H9 (cell line): ENCODE data around the gene ZNF680. TPM values are rescaled to one million over a fixed set of nuclear protein-coding genes. Genes with fewer than 3 reads are reported as not detected.

Source experiments
- DNase-seq: peaks from one replicate; pipeline ENCODE4 v3.0.0-alpha.2; 2017
- H2AFZ ChIP-seq: one replicate; pipeline ENCODE4 v1.6.1; 2013; ENCODE audit warnings: mild to moderate bottlenecking, low read length, control low read depth, moderate library complexity
- H2AK5ac ChIP-seq: 2 replicates; pipeline ENCODE4 v1.6.1; 2013; ENCODE audit warnings: low read length, control low read depth, mixed read lengths; ENCODE audit not compliant: insufficient read length
- H2BK120ac ChIP-seq: one replicate; pipeline ENCODE4 v1.6.1; 2013; ENCODE audit warnings: low read depth, mild to moderate bottlenecking, low read length, control low read depth, inconsistent platforms; ENCODE audit not compliant: poor library complexity, severe bottlenecking
- H2BK12ac ChIP-seq: 2 replicates; pipeline ENCODE4 v1.6.1; 2013; ENCODE audit warnings: low read length, control low read depth, mixed read lengths, low read depth; ENCODE audit not compliant: insufficient read length
- H2BK15ac ChIP-seq: 2 replicates; pipeline ENCODE4 v1.6.1; 2013; ENCODE audit warnings: low read depth, low read length, control low read depth
- H2BK20ac ChIP-seq: one replicate; pipeline ENCODE4 v1.6.1; 2013; ENCODE audit warnings: low read depth, mild to moderate bottlenecking, low read length, control low read depth, inconsistent platforms; ENCODE audit not compliant: poor library complexity, severe bottlenecking
- H2BK5ac ChIP-seq: 2 replicates; pipeline ENCODE4 v1.6.1; 2013; ENCODE audit warnings: low read length, control low read depth, mixed read lengths; ENCODE audit not compliant: insufficient read length
- H3K14ac ChIP-seq: 2 replicates; pipeline ENCODE4 v1.6.1; 2013; ENCODE audit warnings: low read length, control low read depth; ENCODE audit not compliant: insufficient read depth
- H3K18ac ChIP-seq: 2 replicates; pipeline ENCODE4 v1.6.1; 2013; ENCODE audit warnings: low read depth, mild to moderate bottlenecking, mixed read lengths, low read length, control low read depth; ENCODE audit not compliant: insufficient read length
- H3K23ac ChIP-seq: 2 replicates; pipeline ENCODE4 v1.6.1; 2013; ENCODE audit warnings: low read length, control low read depth, mixed read lengths, low read depth; ENCODE audit not compliant: insufficient read length
- H3K23me2 ChIP-seq: 2 replicates; pipeline ENCODE4 v1.6.1; 2013; ENCODE audit warnings: low read depth, mild to moderate bottlenecking, mixed read lengths, low read length, control low read depth; ENCODE audit not compliant: insufficient read length, poor library complexity, severe bottlenecking
- H3K27ac ChIP-seq: 2 replicates; pipeline ENCODE4 v1.5.1; 2013; ENCODE audit warnings: low read length, control low read depth, mixed read lengths, low read depth; ENCODE audit not compliant: insufficient read length
- H3K27me3 ChIP-seq: 2 replicates; pipeline ENCODE4 v1.6.1; 2013; ENCODE audit warnings: low read length, control low read depth, inconsistent platforms; ENCODE audit not compliant: insufficient read depth
- H3K4ac ChIP-seq: 2 replicates; pipeline ENCODE4 v1.6.1; 2013; ENCODE audit warnings: low read depth, mild to moderate bottlenecking, control low read depth, inconsistent platforms, low read length, moderate library complexity
- H3K4me1 ChIP-seq: 2 replicates; pipeline ENCODE4 v1.6.1; 2013; ENCODE audit warnings: low read length, control low read depth, inconsistent platforms; ENCODE audit not compliant: insufficient read depth
- H3K4me2 ChIP-seq: 2 replicates; pipeline ENCODE4 v1.6.1; 2013; ENCODE audit warnings: low read length, control low read depth, mixed read lengths; ENCODE audit not compliant: insufficient read length, insufficient read depth
- H3K56ac ChIP-seq: 2 replicates; pipeline ENCODE4 v1.6.1; 2013; ENCODE audit warnings: low read depth, mild to moderate bottlenecking, mixed read lengths, low read length, control low read depth; ENCODE audit not compliant: insufficient read length
- H3K79me1 ChIP-seq: 2 replicates; pipeline ENCODE4 v1.6.1; 2013; ENCODE audit warnings: low read depth, mild to moderate bottlenecking, moderate library complexity, low read length, control low read depth, inconsistent platforms; ENCODE audit not compliant: insufficient read depth, poor library complexity, severe bottlenecking
- H3K79me2 ChIP-seq: 2 replicates; pipeline ENCODE4 v1.6.1; 2013; ENCODE audit warnings: low read length, control low read depth, inconsistent platforms; ENCODE audit not compliant: insufficient read depth
- H3K9ac ChIP-seq: 2 replicates; pipeline ENCODE4 v1.6.1; 2013; ENCODE audit warnings: low read length, control low read depth, mixed read lengths; ENCODE audit not compliant: insufficient read length; ENCODE audit errors: extremely low read depth
- H3K9me3 ChIP-seq: one replicate; pipeline ENCODE4 v1.6.1; 2013; ENCODE audit warnings: low read depth, low read length, inconsistent platforms; ENCODE audit not compliant: control insufficient read depth
- H3T11ph ChIP-seq: one replicate; pipeline ENCODE4 v1.6.1; 2013; ENCODE audit warnings: mild to moderate bottlenecking, low read length, control low read depth, inconsistent platforms
- H4K20me1 ChIP-seq: one replicate; pipeline ENCODE4 v1.6.1; 2013; ENCODE audit not compliant: control insufficient read depth, insufficient read length, insufficient read depth
- H4K5ac ChIP-seq: 2 replicates; pipeline ENCODE4 v1.6.1; 2013; ENCODE audit warnings: low read depth, mild to moderate bottlenecking, mixed read lengths, low read length, control low read depth; ENCODE audit not compliant: insufficient read length
- H4K8ac ChIP-seq: replicated peaks from 2 replicates; pipeline ENCODE4 v1.6.1; 2013; ENCODE audit warnings: low read length, control low read depth, mixed read lengths, low read depth; ENCODE audit not compliant: insufficient read length
- H4K91ac ChIP-seq: 2 replicates; pipeline ENCODE4 v1.6.1; 2013; ENCODE audit warnings: low read depth, mild to moderate bottlenecking, moderate library complexity, mixed read lengths, low read length, control low read depth; ENCODE audit not compliant: insufficient read length
- H3K27ac Mint-ChIP-seq, 3 experiments: 2 replicates in 2 of 3; 3 replicates in 1 of 3; pipeline ENCODE4 v1.8.0; 2020 to 2021; ENCODE audit warnings: mixed read lengths in 3 of 3, mild to moderate bottlenecking in 1 of 3, moderate library complexity in 1 of 3
- H3K27me3 Mint-ChIP-seq: 2 replicates; pipeline ENCODE4 v1.8.0; 2021; ENCODE audit warnings: low read depth, mild to moderate bottlenecking, moderate library complexity, mixed read lengths
- H3K36me3 Mint-ChIP-seq, 3 experiments: 2 replicates in 2 of 3; 3 replicates in 1 of 3; pipeline ENCODE4 v1.8.0; 2020 to 2021; ENCODE audit warnings: low read depth in 3 of 3, mixed read lengths in 3 of 3; ENCODE audit not compliant: insufficient read depth in 1 of 3
- H3K4me1 Mint-ChIP-seq, 2 experiments: 2 replicates each; pipeline ENCODE4 v1.8.0; 2020; ENCODE audit warnings: mixed read lengths in 2 of 2
- H3K4me3 Mint-ChIP-seq, 2 experiments: 2 replicates in 1 of 2; 3 replicates in 1 of 2; pipeline ENCODE4 v1.8.0; 2020 to 2021; ENCODE audit warnings: mild to moderate bottlenecking in 2 of 2, mixed read lengths in 2 of 2, moderate library complexity in 1 of 2
- H3K9me3 Mint-ChIP-seq, 2 experiments: 2 replicates in 1 of 2; 3 replicates in 1 of 2; pipeline ENCODE4 v1.8.0; 2020; ENCODE audit warnings: mild to moderate bottlenecking in 2 of 2, mixed read lengths in 2 of 2, moderate library complexity in 1 of 2
- total RNA-seq: library from RNA; stranded (reverse); gene quantifications from 2 replicates; pipeline ENCODE4 v1.2.1, GENCODE V29; 2021
- TF ChIP-seq, protein P1 (sequence below): fragments of 200-600 bp; sonication (generic); conservative IDR thresholded peaks from 3 replicates; pipeline ENCODE4 v1.8.0; 2021; ENCODE audit warnings: antibody characterized with exemption, mild to moderate bottlenecking

Gene ZNF680
- total RNA-seq, 1 experiment from 2014 or later = 21.3 TPM

DNA sequence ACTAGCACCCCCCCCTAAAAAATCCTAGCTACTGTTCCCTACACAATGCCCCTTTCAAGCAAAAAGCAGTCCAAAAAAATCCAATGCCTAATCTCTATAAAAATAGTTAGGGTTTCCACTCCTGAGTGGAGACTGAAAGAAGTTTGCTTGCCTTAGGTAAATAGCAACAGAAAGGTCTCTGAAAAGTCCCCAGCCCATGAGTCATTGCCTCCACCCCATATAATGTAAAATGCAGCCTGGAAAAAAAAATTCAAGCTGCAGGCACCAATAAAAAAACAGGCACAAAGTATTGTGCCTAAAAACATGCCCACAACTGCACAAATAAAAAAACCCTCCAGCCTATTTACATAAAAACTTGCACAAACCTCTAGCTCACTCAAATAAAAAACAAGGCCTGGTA, 47.5 kb downstream of the ZNF680 start:
- H3K23me2 ChIP-seq = no peaks in the 10 kb centered on the region
- H3K4me2 ChIP-seq = no peak overlapping the region
- H4K8ac ChIP-seq = no peak overlapping the region
- H2BK20ac ChIP-seq = no peak overlapping the region
- no peaks in the 10 kb centered on the region for H3K27me3 ChIP-seq
- no peak overlapping the region for H3K4me3 Mint-ChIP-seq
- DNase-seq = no peak
- H3K14ac ChIP-seq = no peak overlapping the region
- H3K9me3 ChIP-seq = peaks cover 25% of the 10 kb centered on the region
- no peak overlapping the region for H3K27ac Mint-ChIP-seq
- H4K5ac ChIP-seq = no peak overlapping the region
- H3K4me1 Mint-ChIP-seq = no peaks in the 10 kb centered on the region
- H3K79me1 ChIP-seq = no peaks in the 10 kb centered on the region
- no peak overlapping the region for H3K56ac ChIP-seq
- H3K27me3 Mint-ChIP-seq = no peaks in the 10 kb centered on the region; the same call in none of the 2 replicates
- no peaks in the 10 kb centered on the region for H3K4me1 ChIP-seq
- TF ChIP-seq, protein P1, sequence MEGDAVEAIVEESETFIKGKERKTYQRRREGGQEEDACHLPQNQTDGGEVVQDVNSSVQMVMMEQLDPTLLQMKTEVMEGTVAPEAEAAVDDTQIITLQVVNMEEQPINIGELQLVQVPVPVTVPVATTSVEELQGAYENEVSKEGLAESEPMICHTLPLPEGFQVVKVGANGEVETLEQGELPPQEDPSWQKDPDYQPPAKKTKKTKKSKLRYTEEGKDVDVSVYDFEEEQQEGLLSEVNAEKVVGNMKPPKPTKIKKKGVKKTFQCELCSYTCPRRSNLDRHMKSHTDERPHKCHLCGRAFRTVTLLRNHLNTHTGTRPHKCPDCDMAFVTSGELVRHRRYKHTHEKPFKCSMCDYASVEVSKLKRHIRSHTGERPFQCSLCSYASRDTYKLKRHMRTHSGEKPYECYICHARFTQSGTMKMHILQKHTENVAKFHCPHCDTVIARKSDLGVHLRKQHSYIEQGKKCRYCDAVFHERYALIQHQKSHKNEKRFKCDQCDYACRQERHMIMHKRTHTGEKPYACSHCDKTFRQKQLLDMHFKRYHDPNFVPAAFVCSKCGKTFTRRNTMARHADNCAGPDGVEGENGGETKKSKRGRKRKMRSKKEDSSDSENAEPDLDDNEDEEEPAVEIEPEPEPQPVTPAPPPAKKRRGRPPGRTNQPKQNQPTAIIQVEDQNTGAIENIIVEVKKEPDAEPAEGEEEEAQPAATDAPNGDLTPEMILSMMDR = no peak
- no peak overlapping the region for H2AFZ ChIP-seq
- H2BK120ac ChIP-seq = no peak overlapping the region
- no peak overlapping the region for H2BK12ac ChIP-seq
- no peaks in the 10 kb centered on the region for H4K20me1 ChIP-seq
- H3K23ac ChIP-seq = no peak overlapping the region
- H3K9me3 Mint-ChIP-seq = peaks cover 79 to 87% of the 10 kb centered on the region in 2 experiments
- H2BK5ac ChIP-seq = no peak overlapping the region
- H2BK15ac ChIP-seq = no peak overlapping the region
- H3T11ph ChIP-seq = no peak overlapping the region
- H2AK5ac ChIP-seq = no peak overlapping the region
- H3K36me3 Mint-ChIP-seq = peaks cover 43 to 82% (median 79%) of the 10 kb centered on the region in 3 experiments
- no peak overlapping the region for H3K27ac ChIP-seq
- no peak overlapping the region for H3K4ac ChIP-seq
- H3K79me2 ChIP-seq = 0 out of 2 replicates have a peak, but pooled peaks cover 1% of the 10 kb centered on the region
- H3K9ac ChIP-seq = no peak overlapping the region
- no peak overlapping the region for H4K91ac ChIP-seq
- no peak overlapping the region for H3K18ac ChIP-seq
